HG03175 (cell line): ENCODE data around the gene EHD2.
"Not testable (repeated sequence)": the region's sequence is repeated elsewhere in the genome, so short reads cannot be mapped to it uniquely, and the experiment has no call there.

Experiments
- ATAC-seq: cut with Tn5 transposase; IDR thresholded peaks from one replicate; pipeline ENCODE4 v1.9.1; 2021; ENCODE audit warnings: mild to moderate bottlenecking, moderate library complexity; ENCODE audit not compliant: unreplicated experiment

The EHD2 gene

DNA sequence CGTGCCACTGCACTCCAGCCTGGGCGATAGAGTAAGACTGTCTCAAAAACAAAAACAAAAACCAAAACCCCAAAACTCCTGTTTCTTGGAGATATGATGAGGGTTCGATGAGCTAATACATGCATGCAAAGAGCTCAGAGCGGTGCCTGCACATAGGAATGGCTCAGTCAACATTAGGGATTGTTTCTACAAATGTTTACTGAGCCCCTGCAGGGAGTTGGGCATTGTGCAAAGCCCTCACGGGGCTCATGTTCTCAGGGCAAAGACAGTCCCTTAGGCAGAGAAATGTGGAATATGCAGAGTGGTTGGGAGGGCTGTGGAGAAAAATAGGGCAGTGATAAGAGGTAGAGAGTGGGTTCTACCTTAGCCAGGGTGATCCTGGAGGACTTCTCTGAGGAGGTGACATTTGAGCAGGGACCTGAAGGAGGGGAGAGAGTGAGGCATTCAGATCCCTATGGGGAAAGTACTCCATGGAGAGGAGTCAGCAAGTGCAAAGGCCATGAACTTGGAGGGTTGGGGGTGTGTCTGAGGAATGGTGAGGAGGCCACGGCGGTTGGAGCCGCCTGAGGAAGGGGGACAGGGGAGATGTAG is 1.5 kb upstream of the EHD2 start:
- no peak for ATAC-seq

DNA sequence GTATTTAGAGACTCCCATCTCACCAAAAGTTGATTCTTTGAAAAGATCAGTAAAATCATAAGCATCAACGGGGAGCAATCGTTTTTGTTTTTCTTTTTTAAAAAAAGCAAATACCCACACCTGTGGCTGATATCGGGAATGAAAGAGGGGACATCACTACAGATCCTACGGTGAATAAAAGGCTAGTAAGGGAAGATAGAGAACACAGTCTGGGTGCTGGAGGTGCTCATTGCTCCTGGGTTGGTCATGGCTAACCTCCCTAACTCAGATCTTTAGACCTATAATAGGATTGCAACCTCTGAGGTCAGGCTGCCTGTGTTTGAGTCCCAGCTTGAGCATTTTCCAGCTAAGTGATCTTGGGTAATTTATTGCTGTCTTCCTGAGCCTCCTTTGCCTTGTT is 1.1 kb downstream of the EHD2 start:
- no peak for ATAC-seq

DNA sequence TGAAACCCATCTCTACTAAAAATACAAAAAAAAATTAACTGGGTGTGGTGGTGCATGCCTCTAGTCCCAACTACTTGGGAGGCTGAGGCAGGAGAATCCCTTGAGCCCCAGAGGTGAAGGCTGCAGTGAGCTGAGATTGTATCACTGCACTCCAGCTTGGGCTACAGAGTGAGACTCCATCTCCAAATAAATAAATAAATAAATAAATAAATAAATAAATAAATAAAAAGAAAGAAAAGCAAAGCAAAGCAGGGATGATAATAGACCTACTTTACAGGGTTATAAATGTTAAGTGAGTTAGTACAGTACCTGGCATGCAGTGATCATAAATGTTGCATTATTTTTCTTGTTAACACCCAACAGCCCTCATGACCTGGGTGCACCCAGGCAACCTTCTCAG is 1.6 kb downstream of the EHD2 start:
- not testable (repeated sequence) for ATAC-seq

DNA sequence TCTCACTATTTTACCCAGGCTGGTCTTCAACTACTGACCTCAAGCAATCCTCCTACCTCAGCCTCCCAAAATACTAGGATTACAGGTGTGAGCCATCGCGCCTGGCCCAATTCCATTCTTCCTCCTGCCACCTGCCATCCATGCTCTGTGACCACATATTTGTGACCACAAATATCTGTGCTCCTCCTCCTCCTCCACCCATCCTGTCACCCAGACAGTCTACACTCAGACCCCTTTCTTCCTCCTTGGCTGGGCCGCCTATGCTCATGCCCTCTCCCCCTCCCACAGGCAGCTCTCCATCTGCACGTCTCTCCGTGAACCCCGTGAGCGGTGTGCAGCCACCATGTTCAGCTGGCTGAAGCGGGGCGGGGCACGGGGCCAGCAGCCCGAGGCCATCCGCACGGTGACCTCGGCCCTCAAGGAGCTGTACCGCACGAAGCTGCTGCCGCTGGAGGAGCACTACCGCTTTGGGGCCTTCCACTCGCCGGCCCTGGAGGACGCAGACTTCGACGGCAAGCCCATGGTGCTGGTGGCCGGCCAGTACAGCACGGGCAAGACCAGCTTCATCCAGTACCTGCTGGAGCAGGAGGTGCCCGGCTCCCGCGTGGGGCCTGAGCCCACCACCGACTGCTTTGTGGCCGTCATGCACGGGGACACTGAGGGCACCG is 3.2 kb downstream of the EHD2 start:
- no peak for ATAC-seq

DNA sequence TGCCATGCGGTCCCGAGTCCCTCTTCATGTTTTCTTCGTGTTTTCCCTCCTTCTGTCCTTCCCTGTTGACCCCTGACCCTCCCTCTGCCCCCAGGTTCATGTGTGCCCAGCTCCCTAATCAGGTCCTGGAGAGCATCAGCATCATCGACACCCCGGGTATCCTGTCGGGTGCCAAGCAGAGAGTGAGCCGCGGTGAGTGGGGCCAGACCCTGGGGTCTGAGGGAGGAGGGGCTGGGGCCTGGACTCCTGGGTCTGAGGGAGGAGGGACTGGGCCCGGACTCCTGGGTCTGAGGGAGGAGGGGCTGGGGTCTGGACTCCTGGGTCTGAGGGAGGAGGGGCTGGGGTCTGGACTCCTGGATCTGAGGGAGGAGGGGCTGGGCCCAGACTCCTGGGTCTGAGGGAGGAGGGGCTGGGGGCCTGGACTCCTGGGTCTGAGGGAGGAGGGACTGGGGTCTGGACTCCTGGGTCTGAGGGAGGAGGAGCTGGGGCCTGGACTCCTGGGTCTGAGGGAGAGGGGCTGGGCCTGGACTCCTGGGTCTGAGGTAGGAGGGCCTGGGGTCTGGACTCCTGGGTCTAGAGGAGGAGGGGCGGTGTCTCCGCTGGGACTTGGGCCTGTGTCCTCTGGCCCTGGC is 5.3 kb downstream of the EHD2 start:
- not testable (repeated sequence) for ATAC-seq

DNA sequence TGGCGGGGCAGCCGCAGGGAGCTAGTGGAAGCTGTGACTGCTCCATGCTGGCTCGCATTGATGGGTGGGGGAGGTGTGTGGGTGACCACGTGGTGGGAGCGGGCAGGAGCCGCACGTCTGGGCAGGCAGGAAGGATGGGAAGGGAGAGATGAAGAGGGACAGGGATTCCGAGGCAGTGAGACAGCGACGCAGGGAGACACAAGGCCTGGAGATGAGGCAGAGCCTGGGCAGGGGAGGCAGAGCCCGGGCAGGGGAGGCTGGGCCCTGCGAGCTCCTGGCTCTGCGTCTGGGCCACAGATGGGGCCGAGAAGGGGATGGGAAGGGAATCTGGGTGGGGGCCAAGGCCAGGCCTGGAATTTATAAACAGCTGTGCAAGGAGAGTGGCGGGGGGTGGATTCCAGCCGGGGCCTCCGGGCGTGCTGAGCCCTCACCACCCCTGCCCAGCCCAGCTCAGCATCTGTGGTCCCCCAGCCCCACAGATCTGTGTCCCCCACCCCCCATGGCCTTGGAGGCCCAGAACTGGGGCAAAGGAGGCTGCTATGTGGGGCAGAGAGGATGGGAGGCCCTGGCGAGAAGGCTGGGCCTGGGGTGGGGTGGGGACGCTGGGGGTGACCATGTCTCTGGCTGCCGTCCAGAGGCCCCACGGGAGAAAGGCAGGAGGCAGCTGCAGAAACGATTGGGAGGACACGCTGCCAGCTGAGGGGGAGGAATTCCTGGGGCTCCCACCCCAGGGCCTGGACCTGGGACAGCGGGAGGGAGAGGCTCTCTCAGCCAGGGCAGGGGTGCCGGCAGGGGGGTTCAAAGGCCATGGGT is 6.0 kb downstream of the EHD2 start:
- ATAC-seq = no peak

DNA sequence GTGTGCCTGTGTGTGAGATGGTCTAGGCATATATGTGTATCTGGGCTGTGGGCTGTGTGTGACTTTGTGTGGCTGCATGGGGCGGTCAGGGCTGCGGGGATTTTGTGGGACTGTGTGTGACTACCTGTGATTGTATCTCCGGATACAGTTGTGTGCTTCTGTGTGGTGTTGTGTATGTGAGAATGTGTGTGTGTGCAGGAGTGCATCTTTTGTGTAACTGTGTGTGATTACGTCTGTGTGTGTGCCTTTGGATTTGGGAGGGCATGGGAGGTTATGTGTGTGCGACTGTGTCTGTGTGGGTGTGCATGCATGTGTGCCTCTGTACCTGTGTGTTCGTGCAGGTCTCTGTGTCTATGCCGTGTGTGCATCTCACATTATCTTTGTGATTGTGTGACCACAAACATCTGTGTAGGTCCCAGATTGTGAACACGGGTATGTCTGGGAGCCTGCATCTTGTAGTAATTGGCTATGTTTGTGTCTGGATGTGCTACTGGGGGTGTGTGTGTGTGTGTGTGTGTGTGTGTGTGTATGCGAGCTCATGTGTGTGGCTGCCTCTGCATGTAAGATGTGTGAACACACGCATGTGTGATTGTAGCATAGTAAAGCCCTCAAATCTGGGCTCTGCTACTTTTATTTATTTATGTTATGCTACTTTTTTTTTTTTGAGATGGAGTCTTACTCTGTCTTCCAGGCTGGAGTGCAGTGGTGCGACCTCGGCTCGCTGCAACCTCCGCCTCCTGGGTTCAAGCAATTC is 7.6 kb downstream of the EHD2 start:
- no peak for ATAC-seq

DNA sequence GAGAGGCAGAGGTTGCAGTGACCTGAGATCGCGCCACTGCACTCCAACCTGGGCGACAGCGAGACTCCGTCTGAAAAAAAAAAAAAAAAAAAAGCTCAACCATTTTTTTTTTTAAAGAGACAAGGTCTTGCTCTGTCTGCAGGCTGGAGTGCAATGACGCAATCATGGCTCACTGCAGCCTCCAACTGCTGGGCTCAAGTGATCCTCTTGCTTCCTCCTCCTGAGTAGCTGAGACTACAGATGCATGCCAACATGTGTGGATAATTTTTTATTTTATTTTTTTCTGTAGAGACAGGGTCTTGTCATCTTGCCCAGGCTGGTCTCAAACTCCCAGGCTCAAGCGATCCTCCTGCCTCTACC is 10.3 kb downstream of the EHD2 start:
- no peak for ATAC-seq

GRCh38 chr19:47725759-47726401 is 12.7 kb downstream of the EHD2 start:
- no peak for ATAC-seq

- ATAC-seq = no peak
Observed at GRCh38 chr19:47726467-47726866, 13.2 kb downstream of the EHD2 start.

GRCh38 chr19:47728295-47728694 is 15.1 kb downstream of the EHD2 start:
- ATAC-seq = not testable (repeated sequence)

DNA sequence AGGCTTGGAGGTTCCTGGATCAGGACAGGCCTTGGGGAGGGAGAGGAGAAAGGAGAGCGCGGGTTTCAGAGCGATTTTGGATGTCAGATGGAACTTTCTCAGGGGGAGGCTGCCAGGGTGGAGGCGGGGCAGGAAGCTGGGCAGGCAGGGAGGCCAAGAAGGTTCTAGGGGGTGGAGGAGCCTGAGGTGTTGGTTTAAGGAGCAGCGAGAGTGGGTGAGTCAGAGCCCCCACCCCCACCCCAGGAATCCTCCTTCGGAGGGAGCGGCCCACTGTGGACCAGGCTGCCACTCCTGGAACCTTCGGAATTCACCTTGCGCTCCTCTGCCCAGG is 16.2 kb downstream of the EHD2 start:
- no peak for ATAC-seq

DNA sequence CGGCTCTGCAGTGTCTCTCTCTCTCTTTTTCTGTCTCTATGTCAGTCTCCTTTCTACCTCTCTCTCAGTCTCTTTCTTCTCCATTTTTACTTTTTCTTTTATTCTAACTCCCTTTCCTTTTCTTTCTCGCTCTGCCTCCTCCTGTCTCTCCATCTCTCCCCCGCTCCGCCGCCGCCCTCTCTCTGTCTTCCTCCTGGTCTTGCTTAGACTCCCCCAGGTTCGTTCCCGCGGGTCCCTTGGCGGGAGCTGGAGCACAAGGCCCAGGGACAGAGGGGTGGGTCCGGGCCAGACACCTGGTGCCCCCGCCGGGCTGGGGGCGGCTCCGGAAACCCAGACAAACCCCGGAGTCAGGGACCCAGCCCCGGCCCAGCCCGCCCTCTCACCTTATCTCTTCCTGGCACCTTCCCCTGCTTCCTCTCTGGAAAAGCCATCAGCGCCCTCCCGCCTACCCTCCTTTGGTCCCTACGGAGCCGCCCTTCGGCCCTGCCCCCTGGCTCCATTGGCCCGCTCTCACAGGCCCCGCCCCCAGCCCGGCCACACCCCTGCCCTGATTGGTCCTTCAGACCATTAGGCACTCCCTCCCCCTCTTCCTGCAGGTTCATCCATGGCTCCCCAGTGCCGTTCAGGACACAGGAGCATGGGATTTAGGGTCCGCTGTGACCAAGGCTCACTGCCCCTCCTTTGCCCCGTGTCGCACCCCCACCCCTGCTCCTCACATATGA is 16.7 kb downstream of the EHD2 start:
- no peak for ATAC-seq

GRCh38 chr19:47730521-47730889 is 17.3 kb downstream of the EHD2 start:
- no peak for ATAC-seq

GRCh38 chr19:47730910-47731309 is 17.7 kb downstream of the EHD2 start:
- no peak for ATAC-seq

- ATAC-seq = no peak
Observed at GRCh38 chr19:47735131-47735530, 21.9 kb downstream of the EHD2 start.

DNA sequence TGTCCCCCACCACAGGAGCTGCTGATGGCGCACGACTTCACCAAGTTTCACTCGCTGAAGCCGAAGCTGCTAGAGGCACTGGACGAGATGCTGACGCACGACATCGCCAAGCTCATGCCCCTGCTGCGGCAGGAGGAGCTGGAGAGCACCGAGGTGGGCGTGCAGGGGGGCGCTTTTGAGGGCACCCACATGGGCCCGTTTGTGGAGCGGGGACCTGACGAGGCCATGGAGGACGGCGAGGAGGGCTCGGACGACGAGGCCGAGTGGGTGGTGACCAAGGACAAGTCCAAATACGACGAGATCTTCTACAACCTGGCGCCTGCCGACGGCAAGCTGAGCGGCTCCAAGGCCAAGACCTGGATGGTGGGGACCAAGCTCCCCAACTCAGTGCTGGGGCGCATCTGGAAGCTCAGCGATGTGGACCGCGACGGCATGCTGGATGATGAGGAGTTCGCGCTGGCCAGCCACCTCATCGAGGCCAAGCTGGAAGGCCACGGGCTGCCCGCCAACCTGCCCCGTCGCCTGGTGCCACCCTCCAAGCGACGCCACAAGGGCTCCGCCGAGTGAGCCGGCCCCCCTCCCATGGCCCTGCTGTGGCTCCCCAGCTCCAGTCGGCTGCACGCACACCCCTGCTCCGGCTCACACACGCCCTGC is 27.8 kb downstream of the EHD2 start:
- no peak for ATAC-seq

DNA sequence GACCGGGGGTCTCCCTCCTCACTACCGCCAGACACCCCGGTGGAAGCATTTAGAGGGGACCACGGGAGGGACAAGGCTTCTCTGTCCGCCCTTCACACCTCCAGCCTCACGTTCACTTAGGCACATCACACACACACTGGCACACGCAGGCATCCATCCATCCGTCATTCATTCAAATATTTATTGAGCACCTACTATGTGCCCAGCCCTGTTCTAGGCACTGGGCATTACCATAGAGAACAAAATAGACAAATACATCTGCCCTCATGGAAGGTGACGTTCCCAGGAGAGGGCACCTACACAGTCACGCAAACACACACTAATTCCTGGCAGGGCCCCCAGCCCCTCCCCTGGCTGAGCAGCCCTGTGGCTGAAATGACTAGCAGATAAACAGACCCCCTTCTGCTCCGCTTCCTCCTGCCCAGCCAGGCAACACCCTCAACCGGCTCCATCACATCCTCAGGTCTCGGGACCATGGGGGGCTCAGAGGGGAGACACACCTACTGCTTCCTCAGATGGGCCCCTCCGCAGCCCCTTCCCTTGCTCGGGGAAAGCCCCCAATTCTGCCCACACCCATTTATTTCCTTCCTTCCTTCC is 28.4 kb downstream of the EHD2 start:
- no peak for ATAC-seq

GRCh38 chr19:47742634-47743033 is 29.4 kb downstream of the EHD2 start:
- ATAC-seq = no peak
